ENCODE measurements around the gene PTGES. TPM values are rescaled to one million over a fixed set of nuclear protein-coding genes. Genes with fewer than 3 reads are reported as not detected.

The PTGES gene
- polyA plus RNA-seq, 1 of the 3 experiments (the other 2 are of a cell fraction) = 5.2 TPM

GRCh38 chr9:129786481-129786880, 33.6 kb upstream of the PTGES start:
- Histone ChIP-seq H4K20me1 (ENCODE audit: insufficient read depth) (no peaks in the 10 kb centered on the region), H3K27me3 (ENCODE audit: insufficient read depth) (no peaks in the 10 kb centered on the region; the same call in 1 of the 2 replicates), H3F3A (replicated peaks; ENCODE audit: insufficient read depth) (no peaks in the 10 kb centered on the region), H3K36me3 (replicated peaks in 1 of 2; ENCODE audit: control insufficient read depth in 1 of 2, insufficient read depth in 2 of 2, low read length in 1 of 2) (no peaks in the 10 kb centered on the region), H3K9me3 (no peaks in the 10 kb centered on the region), H3K79me2 (ENCODE audit: insufficient read depth) (no peaks in the 10 kb centered on the region), H3K9me2 (no peaks in the 10 kb centered on the region), H3K4me3 (ENCODE audit: low read depth in 2 of 2, low read length in 1 of 2) (no peak overlapping the region), H3K27ac (ENCODE audit: low read depth in 2 of 2, low read length in 1 of 2) (no peak overlapping the region), H3K4me2 (no peak overlapping the region), H3K9ac (no peak overlapping the region), H3K4me1 (ENCODE audit: control insufficient read depth in 1 of 2, insufficient read depth in 2 of 2, low read depth in 1 of 2, low read length in 1 of 2) (no peaks in the 10 kb centered on the region), H2AFZ (ENCODE audit: low read depth) (no peak overlapping the region)
- CTCF ChIA-PET = interaction anchor here (1.0 to 19.6 kb wide), 5 partner anchors 46 to 144 kb away, joined by 4 to 356 read pairs (median 81); partner anchors contain the start of gene ASB6
- TF ChIP-seq, protein P1, sequence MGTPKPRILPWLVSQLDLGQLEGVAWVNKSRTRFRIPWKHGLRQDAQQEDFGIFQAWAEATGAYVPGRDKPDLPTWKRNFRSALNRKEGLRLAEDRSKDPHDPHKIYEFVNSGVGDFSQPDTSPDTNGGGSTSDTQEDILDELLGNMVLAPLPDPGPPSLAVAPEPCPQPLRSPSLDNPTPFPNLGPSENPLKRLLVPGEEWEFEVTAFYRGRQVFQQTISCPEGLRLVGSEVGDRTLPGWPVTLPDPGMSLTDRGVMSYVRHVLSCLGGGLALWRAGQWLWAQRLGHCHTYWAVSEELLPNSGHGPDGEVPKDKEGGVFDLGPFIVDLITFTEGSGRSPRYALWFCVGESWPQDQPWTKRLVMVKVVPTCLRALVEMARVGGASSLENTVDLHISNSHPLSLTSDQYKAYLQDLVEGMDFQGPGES (IDR thresholded peaks at IDR 0.05; ENCODE audit: low read depth, low read length) = no peak
- TF ChIP-seq FOSL2 (IDR thresholded peaks at IDR 0.05; ENCODE audit: borderline replicate concordance, low read depth) (no peak), SMC3 (IDR thresholded peaks at IDR 0.05; ENCODE audit: low read depth, low read length) (no peak), RAD21 (IDR thresholded peaks at IDR 0.05; ENCODE audit: low read length) (no peak), RXRA (IDR thresholded peaks at IDR 0.05; ENCODE audit: borderline replicate concordance, low read depth) (no peak), POLR2AphosphoS5 (IDR thresholded peaks at IDR 0.05; ENCODE audit: low read depth, low read length) (no peak), NRF1 (IDR thresholded peaks at IDR 0.05; ENCODE audit: low read depth, low read length) (no peak), REST (IDR thresholded peaks at IDR 0.05; ENCODE audit: low read depth, low read length) (no peak), SIN3A (IDR thresholded peaks at IDR 0.05; ENCODE audit: borderline replicate concordance, low read depth, low read length) (no peak), RFX5 (IDR thresholded peaks at IDR 0.05; ENCODE audit: low read length) (no peak), CHD2 (IDR thresholded peaks at IDR 0.05; ENCODE audit: low read length, partially characterized antibody) (no peak), FOXM1 (IDR thresholded peaks at IDR 0.05; ENCODE audit: low read depth) (no peak), NFIC (IDR thresholded peaks at IDR 0.05; ENCODE audit: borderline replicate concordance) (no peak), TEAD4 (IDR thresholded peaks at IDR 0.05; ENCODE audit: borderline replicate concordance, insufficient read depth) (no peak), GABPA (IDR thresholded peaks at IDR 0.05; ENCODE audit: low read depth) (no peak), PBX3 (IDR thresholded peaks at IDR 0.05) (no peak), JUND (IDR thresholded peaks at IDR 0.05) (no peak)
- TF ChIP-seq, protein P2, sequence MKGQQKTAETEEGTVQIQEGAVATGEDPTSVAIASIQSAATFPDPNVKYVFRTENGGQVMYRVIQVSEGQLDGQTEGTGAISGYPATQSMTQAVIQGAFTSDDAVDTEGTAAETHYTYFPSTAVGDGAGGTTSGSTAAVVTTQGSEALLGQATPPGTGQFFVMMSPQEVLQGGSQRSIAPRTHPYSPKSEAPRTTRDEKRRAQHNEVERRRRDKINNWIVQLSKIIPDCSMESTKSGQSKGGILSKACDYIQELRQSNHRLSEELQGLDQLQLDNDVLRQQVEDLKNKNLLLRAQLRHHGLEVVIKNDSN (IDR thresholded peaks at IDR 0.05; ENCODE audit: borderline replicate concordance, low read depth) = no peak
- TF ChIP-seq, protein P3, sequence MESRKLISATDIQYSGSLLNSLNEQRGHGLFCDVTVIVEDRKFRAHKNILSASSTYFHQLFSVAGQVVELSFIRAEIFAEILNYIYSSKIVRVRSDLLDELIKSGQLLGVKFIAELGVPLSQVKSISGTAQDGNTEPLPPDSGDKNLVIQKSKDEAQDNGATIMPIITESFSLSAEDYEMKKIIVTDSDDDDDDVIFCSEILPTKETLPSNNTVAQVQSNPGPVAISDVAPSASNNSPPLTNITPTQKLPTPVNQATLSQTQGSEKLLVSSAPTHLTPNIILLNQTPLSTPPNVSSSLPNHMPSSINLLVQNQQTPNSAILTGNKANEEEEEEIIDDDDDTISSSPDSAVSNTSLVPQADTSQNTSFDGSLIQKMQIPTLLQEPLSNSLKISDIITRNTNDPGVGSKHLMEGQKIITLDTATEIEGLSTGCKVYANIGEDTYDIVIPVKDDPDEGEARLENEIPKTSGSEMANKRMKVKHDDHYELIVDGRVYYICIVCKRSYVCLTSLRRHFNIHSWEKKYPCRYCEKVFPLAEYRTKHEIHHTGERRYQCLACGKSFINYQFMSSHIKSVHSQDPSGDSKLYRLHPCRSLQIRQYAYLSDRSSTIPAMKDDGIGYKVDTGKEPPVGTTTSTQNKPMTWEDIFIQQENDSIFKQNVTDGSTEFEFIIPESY (IDR thresholded peaks at IDR 0.05; ENCODE audit: borderline replicate concordance, low read depth) = no peak
- 70% methylated on average over 10 of the region's 10 CpGs for WGBS (ENCODE audit: low lambda C conversion rate)
- POLR2A ChIA-PET = no interaction called here
- no peak for DNase-seq

All from SK-N-SH (cell line).